WTC11 (cell line): ENCODE results near the gene ATG5.

Experiments used
- CTCF ChIP-seq: fragments of 200-600 bp; IDR thresholded peaks from 2 replicates; pipeline ENCODE4 v1.8.0; 2022; ENCODE audit warnings: antibody characterized with exemption
- ELF4 ChIP-seq: sonication (generic); formaldehyde crosslinking; IDR thresholded peaks from 2 replicates; pipeline ENCODE4 v1.8.1; 2022; ENCODE audit warnings: low read depth, mild to moderate bottlenecking, moderate library complexity, missing genetic modification reagents
- ESRRA ChIP-seq: sonication (generic); formaldehyde crosslinking; IDR thresholded peaks from 2 replicates; pipeline ENCODE4 v1.8.1; 2022; ENCODE audit warnings: mild to moderate bottlenecking, missing genetic modification reagents, borderline replicate concordance
- FOXJ3 ChIP-seq: sonication (generic); formaldehyde crosslinking; IDR thresholded peaks from 2 replicates; pipeline ENCODE4 v1.9.0; 2021; ENCODE audit warnings: missing genetic modification reagents, mild to moderate bottlenecking, borderline replicate concordance
- MAX ChIP-seq: sonication (generic); formaldehyde crosslinking; IDR thresholded peaks from 2 replicates; pipeline ENCODE4 v1.8.0; 2022; ENCODE audit warnings: mild to moderate bottlenecking, missing genetic modification reagents
- NFATC4 ChIP-seq: fragments of 250-450 bp; sonication (Bioruptor Pico); IDR thresholded peaks from 2 replicates; pipeline ENCODE4 v1.9.0; 2021; ENCODE audit warnings: mild to moderate bottlenecking
- NR2C2 ChIP-seq: sonication (generic); formaldehyde crosslinking; IDR thresholded peaks from 2 replicates; pipeline ENCODE4 v1.8.0; 2022; ENCODE audit warnings: mild to moderate bottlenecking, missing genetic modification reagents
- NR3C1 ChIP-seq: sonication (generic); formaldehyde crosslinking; conservative IDR thresholded peaks from 2 replicates; pipeline ENCODE4 v1.8.1; 2023; ENCODE audit warnings: low read depth, mild to moderate bottlenecking, missing genetic modification reagents
- SMAD3 ChIP-seq: sonication (generic); formaldehyde crosslinking; IDR thresholded peaks from 2 replicates; pipeline ENCODE4 v1.8.0; 2022; ENCODE audit warnings: missing genetic modification reagents, mild to moderate bottlenecking, borderline replicate concordance
- SP1 ChIP-seq: sonication (generic); formaldehyde crosslinking; conservative IDR thresholded peaks from 2 replicates; pipeline ENCODE4 v1.8.1; 2022; ENCODE audit warnings: missing genetic modification reagents
- TCF7 ChIP-seq: sonication (generic); formaldehyde crosslinking; IDR thresholded peaks from 2 replicates; pipeline ENCODE4 v1.8.0; 2022; ENCODE audit warnings: mild to moderate bottlenecking, low read depth, missing genetic modification reagents, moderate library complexity
- TP53 ChIP-seq: sonication (generic); formaldehyde crosslinking; IDR thresholded peaks from 2 replicates; pipeline ENCODE4 v1.8.1; 2023; ENCODE audit warnings: mild to moderate bottlenecking, missing genetic modification reagents
- ZNF263 ChIP-seq: sonication (generic); formaldehyde crosslinking; IDR thresholded peaks from 2 replicates; pipeline ENCODE4 v1.8.1; 2022; ENCODE audit warnings: low read depth, mild to moderate bottlenecking, moderate library complexity, missing genetic modification reagents
- TF ChIP-seq, protein P1 (sequence below): sonication (generic); formaldehyde crosslinking; IDR thresholded peaks from 2 replicates; pipeline ENCODE4 v1.8.1; 2022; ENCODE audit warnings: low read depth, mild to moderate bottlenecking, moderate library complexity, missing genetic modification reagents, borderline replicate concordance

- TF ChIP-seq ELF4 (no peak), CTCF (no peak), TP53 (CRISPR knock-in tag) (no peak), FOXJ3 (no peak), MAX (no peak), NR3C1 (CRISPR knock-in tag) (no peak), NFATC4 (no peak), ESRRA (CRISPR knock-in tag) (no peak), SMAD3 (no peak), TCF7 (CRISPR knock-in tag) (no peak), ZNF263 (CRISPR knock-in tag) (no peak), NR2C2 (CRISPR knock-in tag) (no peak), SP1 (CRISPR knock-in tag) (no peak)
- TF ChIP-seq, protein P1, sequence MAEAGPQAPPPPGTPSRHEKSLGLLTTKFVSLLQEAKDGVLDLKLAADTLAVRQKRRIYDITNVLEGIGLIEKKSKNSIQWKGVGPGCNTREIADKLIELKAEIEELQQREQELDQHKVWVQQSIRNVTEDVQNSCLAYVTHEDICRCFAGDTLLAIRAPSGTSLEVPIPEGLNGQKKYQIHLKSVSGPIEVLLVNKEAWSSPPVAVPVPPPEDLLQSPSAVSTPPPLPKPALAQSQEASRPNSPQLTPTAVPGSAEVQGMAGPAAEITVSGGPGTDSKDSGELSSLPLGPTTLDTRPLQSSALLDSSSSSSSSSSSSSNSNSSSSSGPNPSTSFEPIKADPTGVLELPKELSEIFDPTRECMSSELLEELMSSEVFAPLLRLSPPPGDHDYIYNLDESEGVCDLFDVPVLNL (CRISPR knock-in tag) = no peak
Observed at GRCh38 chr6:106146852-106147351, 178.7 kb downstream of the ATG5 start.
